DND-41 (cell line): ENCODE results near the gene POMGNT1.

Experiments
- ATAC-seq: fragments of 200-7000 bp; cut with Tn5 transposase; 3 replicates; pipeline ENCODE4 v1.9.1; 2021; ENCODE audit warnings: low read depth; ENCODE audit not compliant: insufficient read depth
- DNase-seq: peaks from one replicate; pipeline ENCODE4 v3.0.0-alpha.2; 2020
- H2AFZ ChIP-seq: 2 replicates; pipeline ENCODE4 v1.6.0; 2012; ENCODE audit warnings: low read depth, low read length
- H3K27ac ChIP-seq: 2 replicates; pipeline ENCODE4 v1.5.1; 2012; ENCODE audit warnings: low read length, inconsistent platforms
- H3K27me3 ChIP-seq: fragments of 200-600 bp; sonication (generic); 2 replicates; pipeline ENCODE4 v1.6.0; 2012; ENCODE audit warnings: low read length, mild to moderate bottlenecking, inconsistent platforms; ENCODE audit not compliant: insufficient read depth, poor library complexity
- H3K36me3 ChIP-seq: 2 replicates; pipeline ENCODE4 v1.5.1; 2012; ENCODE audit warnings: low read length, inconsistent platforms; ENCODE audit not compliant: insufficient read depth
- H3K4me1 ChIP-seq: 2 replicates; pipeline ENCODE4 v1.5.1; 2012; ENCODE audit warnings: mild to moderate bottlenecking, low read length; ENCODE audit not compliant: insufficient read depth
- H3K4me2 ChIP-seq: 2 replicates; pipeline ENCODE4 v1.6.0; 2012; ENCODE audit warnings: mild to moderate bottlenecking, moderate library complexity, low read length, inconsistent platforms; ENCODE audit not compliant: insufficient read depth
- H3K4me3 ChIP-seq, 2 experiments: fragments of 200-600 bp in 1 of 2; shearing (Covaris generic) in 1 of 2; 2 replicates each; pipeline ENCODE4 v1.5.1; 2012 to 2016; ENCODE audit warnings: inconsistent platforms in 2 of 2, low read length in 2 of 2, mild to moderate bottlenecking in 2 of 2, low read depth in 1 of 2, moderate library complexity in 1 of 2
- H3K79me2 ChIP-seq: 2 replicates; pipeline ENCODE4 v1.6.0; 2012; ENCODE audit warnings: low read length, inconsistent platforms; ENCODE audit not compliant: insufficient read depth
- H3K9ac ChIP-seq: 2 replicates; pipeline ENCODE4 v1.6.0; 2012; ENCODE audit warnings: low read depth, mild to moderate bottlenecking, inconsistent platforms, low read length, moderate library complexity
- H3K9me3 ChIP-seq: 2 replicates; pipeline ENCODE4 v1.5.1; 2012; ENCODE audit warnings: low read length, moderate library complexity, mild to moderate bottlenecking, inconsistent platforms; ENCODE audit not compliant: insufficient read depth, severe bottlenecking
- H4K20me1 ChIP-seq: 2 replicates; pipeline ENCODE4 v1.6.0; 2012; ENCODE audit warnings: low read length; ENCODE audit not compliant: insufficient read depth
- EZH2 ChIP-seq: IDR thresholded peaks from 3 replicates; pipeline ENCODE4 v1.6.1; 2012; ENCODE audit warnings: borderline replicate concordance, low read depth, mild to moderate bottlenecking, moderate library complexity, low read length, inconsistent platforms; ENCODE audit not compliant: severe bottlenecking
- TF ChIP-seq, protein P1 (sequence below): IDR thresholded peaks from 2 replicates; pipeline ENCODE4 v1.5.1; 2012; ENCODE audit warnings: borderline replicate concordance, low read length, moderate library complexity, mild to moderate bottlenecking; ENCODE audit not compliant: poor library complexity, severe bottlenecking; ENCODE audit errors: extremely low read depth

The POMGNT1 gene

GRCh38 chr1:46176211-46176865 is 21.9 kb downstream of the POMGNT1 start, which contains the start of gene P3R3URF:
P3R3URF (minus strand) TSS chr1:46176488; CDS start chr1:46176471, 17 bp downstream.
- Histone ChIP-seq H3K4me3 (no peak within 1 kb of the TSS), H3K9ac (no peak within 1 kb of the TSS), H3K79me2 (no peaks in the 10 kb centered on the region), H3K4me2 (no peak within 1 kb of the TSS), H3K4me1 (peaks cover 9% of the 10 kb centered on the region), H3K27ac (no peak within 1 kb of the TSS), H4K20me1 (no peaks in the 10 kb centered on the region), H2AFZ (no peak within 1 kb of the TSS), H3K27me3 (no peaks in the 10 kb centered on the region), H3K9me3 (no peaks in the 10 kb centered on the region), H3K36me3 (no peaks in the 10 kb centered on the region)
- TF ChIP-seq, protein P1, sequence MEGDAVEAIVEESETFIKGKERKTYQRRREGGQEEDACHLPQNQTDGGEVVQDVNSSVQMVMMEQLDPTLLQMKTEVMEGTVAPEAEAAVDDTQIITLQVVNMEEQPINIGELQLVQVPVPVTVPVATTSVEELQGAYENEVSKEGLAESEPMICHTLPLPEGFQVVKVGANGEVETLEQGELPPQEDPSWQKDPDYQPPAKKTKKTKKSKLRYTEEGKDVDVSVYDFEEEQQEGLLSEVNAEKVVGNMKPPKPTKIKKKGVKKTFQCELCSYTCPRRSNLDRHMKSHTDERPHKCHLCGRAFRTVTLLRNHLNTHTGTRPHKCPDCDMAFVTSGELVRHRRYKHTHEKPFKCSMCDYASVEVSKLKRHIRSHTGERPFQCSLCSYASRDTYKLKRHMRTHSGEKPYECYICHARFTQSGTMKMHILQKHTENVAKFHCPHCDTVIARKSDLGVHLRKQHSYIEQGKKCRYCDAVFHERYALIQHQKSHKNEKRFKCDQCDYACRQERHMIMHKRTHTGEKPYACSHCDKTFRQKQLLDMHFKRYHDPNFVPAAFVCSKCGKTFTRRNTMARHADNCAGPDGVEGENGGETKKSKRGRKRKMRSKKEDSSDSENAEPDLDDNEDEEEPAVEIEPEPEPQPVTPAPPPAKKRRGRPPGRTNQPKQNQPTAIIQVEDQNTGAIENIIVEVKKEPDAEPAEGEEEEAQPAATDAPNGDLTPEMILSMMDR: no peak
- no peak for TF ChIP-seq EZH2
- DNase-seq: no peak
- no peak for ATAC-seq

DNA sequence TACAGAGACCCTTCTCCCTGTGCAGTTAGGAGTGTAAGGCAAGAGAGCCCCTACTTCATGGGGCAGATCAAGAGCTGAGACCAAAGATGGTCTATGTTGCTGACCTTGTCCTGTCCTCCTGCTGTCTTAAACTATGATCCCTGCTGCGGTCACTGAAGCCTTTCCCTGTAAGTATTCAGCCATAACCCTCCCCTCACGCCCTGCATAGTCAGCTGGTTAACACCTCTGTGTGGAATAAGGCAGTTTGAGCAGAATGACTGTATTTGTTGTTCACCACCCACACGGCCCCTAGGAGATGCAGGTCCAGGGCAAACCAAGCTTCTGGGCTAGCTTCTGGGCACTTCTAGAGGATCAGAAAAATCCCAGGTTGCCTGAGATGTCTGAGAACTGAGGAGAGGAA is 23.0 kb downstream of the POMGNT1 start:
- Histone ChIP-seq H3K9ac (no peak overlapping the region), H3K79me2 (no peaks in the 10 kb centered on the region), H3K9me3 (no peaks in the 10 kb centered on the region), H3K4me3 (no peak overlapping the region), H3K4me1 (peaks cover 9% of the 10 kb centered on the region), H4K20me1 (no peaks in the 10 kb centered on the region), H3K36me3 (no peaks in the 10 kb centered on the region), H2AFZ (no peak overlapping the region), H3K27ac (no peak overlapping the region), H3K27me3 (no peaks in the 10 kb centered on the region), H3K4me2 (no peak overlapping the region)
- TF ChIP-seq, protein P1: no peak
- no peak for TF ChIP-seq EZH2
- ATAC-seq (no peak), DNase-seq (no peak)

DNA sequence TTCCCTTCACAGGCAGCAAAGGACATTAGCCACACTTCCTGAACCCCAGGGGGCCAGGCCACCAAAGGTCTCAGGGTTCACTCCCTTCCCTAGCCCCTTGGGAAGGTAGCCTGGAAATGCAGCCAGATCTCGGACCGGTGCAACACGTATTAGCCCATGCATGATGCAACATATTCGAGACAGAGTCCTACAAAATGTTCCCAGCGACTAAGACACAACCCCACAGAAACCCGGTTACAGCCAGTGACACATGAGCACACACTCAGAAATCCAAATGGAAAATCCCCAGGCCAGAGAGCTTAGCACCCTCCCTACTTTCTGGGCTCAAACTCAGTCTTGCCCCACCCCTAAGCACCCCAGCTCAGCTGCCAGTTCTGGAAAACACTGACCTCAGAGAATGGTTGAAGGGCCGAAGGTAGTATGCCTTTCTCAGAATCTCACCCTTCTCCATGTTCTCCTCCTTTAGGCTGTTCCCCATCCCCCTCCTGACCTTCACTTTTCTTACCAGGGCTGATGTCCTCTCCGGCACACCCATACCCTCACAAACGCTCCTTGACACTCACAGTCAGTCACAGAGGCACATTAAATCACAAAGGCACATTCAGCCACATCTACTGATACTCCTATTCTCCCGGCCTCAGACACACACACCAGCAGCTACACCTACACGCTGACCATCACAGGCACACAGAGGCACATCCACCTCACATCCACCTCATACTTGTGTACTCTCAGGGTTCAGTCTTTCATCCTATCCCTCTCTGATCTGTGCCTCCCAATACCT is 23.6 kb downstream of the POMGNT1 start, which contains the start of gene TSPAN1:
Gene TSPAN1, plus strand, starts transcription at position 640 of the 784 bp plus-strand sequence. CDS start 6,021 bp downstream, outside the sequence.
- DNase-seq (no peak), ATAC-seq (no peak)
- Histone ChIP-seq H3K36me3 (no peaks in the 10 kb centered on the region), H3K4me2 (no peak within 1 kb of the TSS), H3K4me3 (no peak within 1 kb of the TSS), H2AFZ (no peak within 1 kb of the TSS), H3K27ac (no peak within 1 kb of the TSS), H3K9ac (no peak within 1 kb of the TSS), H3K4me1 (peaks cover 6% of the 10 kb centered on the region), H3K79me2 (no peaks in the 10 kb centered on the region), H3K27me3 (no peaks in the 10 kb centered on the region), H3K9me3 (no peaks in the 10 kb centered on the region), H4K20me1 (no peaks in the 10 kb centered on the region)
- TF ChIP-seq, protein P1: no peak
- no peak for TF ChIP-seq EZH2
